NCI-H2227 treated with DMSO at 0.1 percent for 48 hours (cell line): ENCODE measurements around the gene TLR9.

Experiments used
- DNase-seq: peaks from one replicate; lab custom pipeline; 2025; lab: John Stamatoyannopoulos, UW

The TLR9 gene

DNA sequence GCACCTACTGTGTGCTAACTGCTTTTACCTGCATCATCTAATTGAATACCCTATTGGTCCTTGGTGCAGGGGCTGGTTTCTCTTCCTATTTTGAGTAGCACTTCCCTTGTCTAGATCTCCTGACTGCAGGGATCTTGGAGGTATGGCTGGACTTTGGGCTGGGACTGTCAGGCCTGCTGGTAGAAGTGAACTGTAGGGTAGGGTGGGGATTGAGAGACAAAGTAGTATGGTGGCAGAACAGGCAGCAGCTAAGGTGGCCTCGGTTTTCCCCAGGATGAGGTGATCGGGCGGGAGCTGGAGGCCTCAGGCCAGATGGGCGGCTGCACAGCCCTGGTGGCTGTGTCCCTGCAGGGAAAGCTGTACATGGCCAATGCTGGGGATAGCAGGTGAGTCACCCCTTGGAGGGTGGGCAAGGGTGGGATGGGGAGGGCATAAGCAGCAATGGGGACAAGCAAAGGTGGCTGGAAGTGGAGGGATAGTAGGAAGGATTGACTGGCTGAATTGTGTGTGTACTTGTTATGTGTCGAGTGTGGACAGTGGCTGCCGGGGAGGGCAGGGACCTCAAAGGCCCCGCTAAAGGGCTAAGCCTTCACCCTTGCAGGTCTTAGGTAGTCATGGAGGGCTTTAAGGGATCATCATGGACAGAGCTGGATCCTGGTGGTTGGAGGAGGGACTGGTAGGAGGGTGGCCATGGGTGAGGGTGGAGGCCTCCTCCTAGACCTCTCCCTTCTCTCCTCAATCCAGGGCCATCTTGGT lies 22.1 kb upstream of the TLR9 start:
- DNase-seq: no peak

DNA sequence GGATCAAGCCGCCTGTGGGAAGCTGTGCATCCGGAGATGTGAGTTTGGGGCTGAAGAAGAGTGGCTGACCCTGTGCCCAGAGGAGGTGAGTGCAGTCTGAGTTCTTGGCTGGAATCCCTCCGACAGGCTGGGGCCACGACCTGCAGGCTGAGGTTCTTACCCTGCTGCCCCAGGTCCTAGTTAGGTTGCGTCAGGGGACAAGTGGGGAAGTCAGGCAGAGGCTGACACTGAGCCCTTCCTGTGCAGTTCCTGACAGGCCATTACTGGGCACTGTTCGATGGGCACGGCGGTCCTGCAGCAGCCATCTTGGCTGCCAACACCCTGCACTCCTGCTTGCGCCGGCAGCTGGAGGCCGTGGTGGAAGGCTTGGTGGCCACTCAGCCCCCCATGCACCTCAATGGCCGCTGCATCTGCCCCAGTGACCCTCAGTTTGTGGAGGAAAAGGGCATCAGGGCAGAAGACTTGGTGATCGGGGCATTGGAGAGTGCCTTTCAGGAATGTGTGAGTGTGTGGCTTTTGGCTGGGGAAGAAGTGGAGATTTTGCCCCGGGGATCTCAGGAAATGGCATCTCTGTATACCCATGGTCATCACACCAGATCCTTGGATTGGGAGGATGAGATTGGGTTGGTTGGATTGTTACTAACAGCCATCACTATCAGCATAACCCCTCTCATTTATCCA lies 21.4 kb upstream of the TLR9 start:
- DNase-seq: no peak

DNA sequence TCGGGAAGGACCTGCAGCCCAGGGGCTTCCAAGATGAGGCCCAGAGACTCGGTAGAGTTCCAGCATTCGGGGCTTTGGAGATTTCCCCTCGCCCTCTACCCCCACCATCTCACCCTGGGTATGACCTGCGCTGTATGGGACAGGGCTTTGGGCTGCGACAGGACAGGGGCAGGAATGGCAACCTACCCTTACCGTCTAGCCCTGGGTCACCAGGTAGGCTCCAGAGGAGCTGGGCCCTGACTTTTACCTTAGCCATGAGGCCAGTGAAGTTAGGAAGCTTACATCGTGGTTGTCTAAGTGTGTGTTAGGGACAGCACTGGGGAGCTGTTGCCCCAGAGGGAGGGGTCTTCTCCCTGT lies 20.8 kb upstream of the TLR9 start:
- DNase-seq: no peak

DNA sequence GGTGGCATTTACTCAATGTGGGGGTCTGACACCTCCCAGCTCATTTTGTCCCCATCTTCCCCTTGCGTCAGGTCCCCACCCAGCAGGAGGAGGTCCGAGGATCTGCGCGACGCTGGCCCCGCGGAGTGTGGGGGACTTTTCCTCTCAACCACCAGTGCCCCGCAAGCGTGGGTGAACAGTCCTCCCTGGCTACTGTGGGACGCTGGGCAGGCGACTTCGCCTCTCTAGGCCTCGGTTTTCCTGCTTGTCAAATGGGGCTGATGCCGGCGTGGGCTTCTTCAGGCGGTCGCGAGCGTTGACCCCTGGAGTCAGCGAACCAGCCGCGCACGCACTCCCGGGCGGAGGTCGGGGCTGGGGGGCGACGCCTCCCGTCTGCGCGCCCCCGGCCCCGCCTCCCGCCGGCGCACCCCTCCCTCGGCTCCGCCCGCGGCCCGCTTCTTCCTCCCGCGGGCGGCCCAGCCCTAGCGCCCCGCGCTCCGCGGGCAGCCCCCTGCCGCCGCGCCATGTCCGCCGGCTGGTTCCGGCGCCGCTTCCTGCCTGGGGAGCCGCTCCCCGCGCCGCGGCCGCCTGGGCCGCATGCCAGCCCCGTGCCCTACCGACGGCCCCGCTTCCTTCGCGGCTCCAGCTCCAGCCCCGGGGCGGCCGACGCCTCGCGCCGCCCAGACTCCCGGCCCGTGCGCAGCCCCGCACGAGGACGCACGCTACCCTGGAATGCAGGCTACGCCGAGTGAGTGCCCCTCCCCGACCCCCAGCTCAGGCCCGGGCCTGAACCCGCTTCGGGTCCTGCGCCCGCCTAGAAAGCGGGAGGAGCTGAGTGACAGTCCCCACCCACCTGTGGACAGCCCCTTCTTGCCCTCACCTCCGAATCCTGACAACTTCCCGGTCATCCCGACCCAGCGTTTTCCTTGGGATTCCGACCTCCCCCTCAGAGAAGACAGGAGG lies 20.1 kb upstream of the TLR9 start, which contains the start of gene PPM1M:
Gene PPM1M, plus strand, starts transcription at position 438 of the 942 bp plus-strand sequence. Its CDS starts 66 bp downstream, at position 504.
- DNase-seq: no peak

DNA sequence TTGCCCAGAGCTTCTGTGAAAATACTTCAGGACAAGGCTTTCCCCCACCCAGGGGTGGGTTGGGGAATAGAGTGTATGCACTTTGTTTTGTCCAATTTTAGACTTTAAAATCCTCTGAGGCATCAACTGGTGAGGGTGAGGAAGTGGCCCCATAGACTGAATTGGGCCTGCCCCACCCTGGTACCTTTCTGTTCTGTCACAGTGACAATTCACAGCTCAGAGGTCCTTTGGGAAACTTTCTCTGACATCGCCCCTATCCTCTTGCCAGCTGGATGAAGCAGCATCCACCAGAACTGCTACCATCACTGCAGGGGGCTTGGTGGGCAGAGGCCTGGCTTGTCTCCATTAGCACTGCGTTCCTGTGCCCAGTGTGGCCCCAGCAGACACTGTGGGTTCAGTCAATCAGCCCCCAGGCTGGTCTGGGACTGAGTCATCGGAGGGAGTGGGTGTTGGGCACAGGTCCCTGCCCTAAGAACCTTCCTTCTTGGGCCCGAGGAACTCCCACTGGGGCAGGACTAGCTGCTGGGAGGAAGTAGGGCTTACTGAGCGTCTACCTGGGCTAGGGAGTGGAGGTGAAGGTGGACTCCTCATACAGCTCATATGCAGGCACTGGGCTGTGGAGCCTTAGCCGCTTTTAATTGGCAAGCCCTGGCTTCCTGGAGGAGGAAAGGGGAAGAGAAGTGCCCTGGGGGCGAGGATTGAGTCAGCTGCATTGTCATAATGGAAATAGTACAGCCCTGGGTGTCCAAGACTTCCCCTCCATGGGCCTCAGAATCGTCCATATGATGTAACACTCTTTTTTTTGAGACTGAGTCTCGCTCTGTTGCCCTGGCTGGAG lies 18.6 kb upstream of the TLR9 start:
- DNase-seq: no peak

DNA sequence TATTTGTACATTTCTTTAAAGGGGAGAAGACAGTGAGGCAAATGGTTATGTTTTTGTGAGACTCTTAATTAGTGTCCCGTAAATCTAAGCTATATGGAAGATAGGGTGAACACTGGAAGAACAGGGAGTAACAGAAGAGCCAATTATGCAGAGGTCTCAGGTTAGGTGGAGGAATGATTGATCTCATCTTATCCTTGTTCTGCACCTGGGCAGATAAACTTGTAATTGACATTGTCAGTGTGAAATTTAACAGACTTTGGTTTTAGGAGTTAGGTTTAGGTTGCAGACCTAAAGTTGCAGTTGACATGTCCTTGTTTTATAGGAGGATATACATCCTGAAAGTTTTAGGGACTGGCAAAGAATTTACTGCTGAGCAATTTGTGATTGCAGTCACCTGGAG lies 16.6 kb upstream of the TLR9 start:
- DNase-seq: no peak

DNA sequence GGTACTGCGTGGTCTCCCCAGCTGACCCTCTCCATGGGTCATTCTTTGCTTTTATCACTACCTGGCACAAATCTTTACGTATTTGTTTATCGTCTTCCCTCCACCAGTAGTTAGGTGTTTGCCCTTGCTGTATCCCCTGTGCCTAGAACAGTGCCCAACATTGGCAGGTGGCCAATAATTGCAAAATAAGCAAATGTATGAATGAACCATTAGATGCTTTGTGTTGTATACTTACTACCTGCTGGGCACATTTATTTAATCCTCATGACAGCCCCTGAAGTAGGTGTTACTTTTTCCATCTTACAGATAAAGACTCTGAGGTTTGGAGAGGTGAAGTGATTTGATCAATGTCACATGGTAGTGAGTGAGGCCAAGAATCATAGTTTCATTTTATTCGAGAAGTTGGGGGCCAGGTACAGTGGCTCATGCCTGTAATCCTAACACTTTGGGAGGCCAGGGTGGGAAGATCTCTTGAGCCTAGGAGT lies 15.5 kb upstream of the TLR9 start:
- no peak for DNase-seq

DNA sequence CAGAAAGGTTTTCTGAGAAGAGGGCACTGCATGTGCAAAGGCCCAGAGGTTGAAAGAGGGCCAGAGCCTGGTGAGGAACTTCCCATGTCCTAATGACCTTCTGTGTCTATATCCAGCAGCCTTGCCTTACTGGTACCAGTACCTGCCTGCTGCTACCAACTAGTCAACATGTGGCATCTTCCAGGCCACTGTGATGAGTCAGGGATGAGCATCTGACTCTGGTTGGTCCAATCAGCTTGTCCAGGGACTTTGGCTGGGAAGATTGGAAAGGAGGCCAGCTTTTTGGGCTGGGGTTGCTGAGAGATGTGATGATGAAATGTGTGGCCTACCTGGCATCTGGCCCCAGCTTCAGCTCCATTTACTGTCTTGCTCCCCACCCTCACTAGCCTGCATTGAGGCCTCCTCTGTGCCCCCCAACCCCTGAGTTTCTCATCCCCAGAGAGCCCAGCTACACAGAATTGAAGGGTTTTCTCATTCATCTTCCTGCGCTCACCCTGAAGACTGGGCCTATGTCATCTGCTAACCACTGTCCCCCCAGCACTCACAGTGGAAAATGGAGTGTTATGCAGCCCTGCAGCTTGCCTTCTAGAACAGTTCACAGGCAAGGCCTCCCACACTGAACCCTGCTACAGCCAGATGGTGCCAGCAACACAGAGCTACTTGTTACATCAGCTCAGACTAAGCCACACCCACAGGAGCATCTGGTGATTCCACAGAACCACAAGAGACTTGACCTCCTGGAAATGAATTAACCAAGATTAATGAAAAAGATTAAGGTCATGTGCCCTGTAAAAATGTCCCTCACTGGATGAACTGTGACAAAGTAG lies 14.8 kb upstream of the TLR9 start:
- DNase-seq: no peak

DNA sequence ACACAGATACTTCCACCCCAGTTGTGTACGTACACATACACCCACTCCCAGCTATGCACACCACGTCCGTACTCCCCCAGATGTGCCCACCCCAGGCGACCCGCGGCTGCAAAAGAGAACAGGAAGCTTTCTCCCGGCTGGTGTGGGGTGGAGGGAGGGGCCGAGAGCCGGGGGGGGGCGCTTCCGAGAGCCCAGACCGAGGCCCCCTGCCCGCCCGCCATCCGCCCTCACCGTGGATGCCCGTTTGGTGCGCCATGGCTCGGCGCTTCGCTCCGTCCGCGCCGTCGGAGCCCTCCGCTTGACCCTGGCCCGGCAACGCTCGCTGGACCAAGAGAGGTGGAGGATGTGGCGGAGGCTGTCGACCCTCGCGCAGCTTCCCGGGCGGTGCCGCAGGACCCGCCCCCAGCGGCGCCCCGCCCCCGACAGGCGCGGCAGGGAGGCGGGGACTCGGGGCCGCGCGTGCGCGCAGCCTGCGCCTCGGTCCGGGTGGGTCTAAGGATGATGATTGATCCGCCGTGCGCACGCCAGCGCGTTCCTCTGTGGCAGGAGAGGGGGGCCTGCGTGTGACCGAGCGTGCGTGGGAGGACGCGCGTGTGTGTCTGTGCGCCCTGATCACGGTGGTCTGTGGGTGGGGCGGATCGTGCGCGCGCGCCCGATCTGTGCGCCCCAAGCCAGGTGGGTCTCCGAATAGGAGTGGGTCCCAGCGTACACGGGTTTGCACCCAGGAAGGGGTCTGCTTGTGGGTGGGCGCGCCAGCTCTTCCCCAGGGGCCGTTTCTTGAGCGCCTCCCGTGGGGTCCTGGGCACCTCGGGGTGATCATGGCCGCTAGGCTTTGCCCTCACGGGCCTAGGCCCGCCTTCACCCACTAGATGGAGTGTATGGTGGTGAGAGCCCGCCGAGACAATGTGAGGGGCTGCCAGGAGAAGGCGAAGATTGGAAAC lies 13.6 kb upstream of the TLR9 start, which contains the start of gene TWF2:
Gene TWF2, minus strand, starts transcription at position 398 of the 941 bp plus-strand sequence. Its CDS starts 142 bp downstream, at position 256.
- peak; percentile 32 for DNase-seq

DNA sequence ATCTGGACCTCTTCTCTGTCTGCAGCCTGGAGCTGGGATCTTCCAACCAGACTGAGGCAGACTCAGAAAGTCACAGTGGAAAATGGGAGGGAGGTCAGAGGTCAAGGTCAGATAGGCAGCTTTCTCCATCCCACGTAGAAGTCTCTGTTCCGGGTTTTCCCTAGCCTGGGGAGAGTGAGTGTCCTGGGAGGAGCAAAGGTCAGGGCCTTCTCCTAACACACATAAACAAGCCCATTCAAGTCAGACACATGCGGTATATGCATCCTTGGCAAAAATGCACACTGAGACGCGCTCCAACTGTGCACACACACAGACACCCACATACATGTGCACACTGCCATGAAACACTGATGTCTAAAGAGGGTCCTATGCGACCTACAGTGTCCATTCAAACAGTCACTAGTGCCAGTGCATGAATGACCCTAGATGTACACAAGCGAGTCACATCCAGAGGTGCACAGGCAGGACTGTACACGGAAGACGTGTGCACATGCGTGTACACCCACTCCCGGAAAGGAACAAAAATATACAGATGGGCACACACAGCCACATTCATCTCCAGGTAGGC lies 12.8 kb upstream of the TLR9 start:
- no peak for DNase-seq

DNA sequence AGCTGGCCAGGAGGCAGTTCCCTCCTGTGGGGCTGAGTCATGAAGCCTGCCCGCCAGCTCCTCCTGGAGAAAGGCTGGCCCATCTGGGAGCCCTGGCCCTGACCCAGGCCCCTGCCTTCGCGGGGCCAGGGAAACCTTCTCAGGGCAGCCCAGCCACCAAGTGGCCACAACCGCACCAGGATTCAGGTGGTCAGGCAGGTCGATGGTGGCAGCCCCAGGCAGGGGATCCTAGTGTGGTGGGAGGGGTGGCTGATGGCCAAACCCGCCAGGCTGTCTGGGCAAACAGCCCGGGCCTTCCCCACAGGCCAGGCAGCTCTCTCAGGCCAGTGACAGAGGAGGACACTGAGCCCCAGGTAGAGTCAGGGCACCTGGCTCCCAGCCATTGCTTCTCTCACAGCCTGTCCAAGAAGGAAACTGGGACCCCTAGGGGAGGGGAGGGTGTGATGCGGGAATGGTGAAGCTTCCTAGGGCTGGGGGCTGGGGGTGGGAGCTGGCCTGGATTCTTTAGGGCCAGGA lies 12.3 kb upstream of the TLR9 start:
- DNase-seq: no peak

DNA sequence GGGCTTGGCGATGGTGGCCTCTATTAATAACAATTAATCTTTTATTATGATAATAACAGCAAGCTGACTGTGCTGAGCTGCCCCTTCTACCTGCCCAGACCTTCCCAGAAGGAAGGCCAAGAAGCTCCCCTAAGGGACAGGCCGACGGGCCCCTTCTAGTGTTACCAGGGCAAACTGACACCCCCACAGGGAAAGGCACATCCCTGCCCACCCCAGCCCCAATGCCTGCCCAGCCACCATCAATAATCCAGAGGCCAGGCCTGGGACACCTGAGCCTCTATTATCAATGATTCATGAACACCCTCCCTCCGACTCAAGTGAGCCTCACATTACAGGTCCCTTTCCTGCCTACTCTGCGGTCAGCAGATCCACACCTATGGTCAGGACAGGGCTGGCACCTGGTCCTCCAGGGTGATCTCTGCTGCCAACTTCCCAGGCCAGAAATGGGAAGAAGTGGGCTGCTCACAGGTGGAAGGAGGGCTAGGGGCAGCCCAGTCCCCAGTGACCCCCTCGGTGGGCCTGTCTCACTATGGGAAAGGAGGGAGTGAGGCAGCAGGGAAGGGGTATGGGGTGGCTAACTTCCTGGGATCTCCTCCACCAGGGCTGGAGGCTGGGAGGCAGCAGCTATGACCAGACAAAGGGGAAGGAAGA lies 11.7 kb upstream of the TLR9 start:
- no peak for DNase-seq

DNA sequence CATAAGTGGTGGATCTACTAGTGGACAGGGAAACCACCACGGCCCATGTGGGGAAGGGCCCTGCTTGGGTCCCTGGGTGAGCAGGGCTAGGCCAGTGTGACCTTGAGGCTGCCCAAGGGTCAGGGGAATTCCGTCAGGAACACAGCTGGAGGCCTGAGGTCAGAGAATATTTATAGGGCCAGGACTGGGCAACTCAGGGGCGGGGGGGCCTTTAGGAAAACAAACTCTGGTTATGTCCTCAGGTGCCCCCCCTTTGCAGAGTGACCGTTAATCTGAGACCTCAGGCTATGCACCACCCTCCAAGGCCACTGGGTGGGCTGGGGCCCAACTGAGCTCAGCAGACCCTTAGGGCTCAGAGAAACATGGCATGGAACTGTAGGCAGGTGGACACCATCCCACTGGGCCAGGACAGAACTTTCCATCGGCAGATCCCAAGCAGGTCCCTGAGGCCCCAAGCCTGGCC lies 11.0 kb upstream of the TLR9 start:
- no peak for DNase-seq

DNA sequence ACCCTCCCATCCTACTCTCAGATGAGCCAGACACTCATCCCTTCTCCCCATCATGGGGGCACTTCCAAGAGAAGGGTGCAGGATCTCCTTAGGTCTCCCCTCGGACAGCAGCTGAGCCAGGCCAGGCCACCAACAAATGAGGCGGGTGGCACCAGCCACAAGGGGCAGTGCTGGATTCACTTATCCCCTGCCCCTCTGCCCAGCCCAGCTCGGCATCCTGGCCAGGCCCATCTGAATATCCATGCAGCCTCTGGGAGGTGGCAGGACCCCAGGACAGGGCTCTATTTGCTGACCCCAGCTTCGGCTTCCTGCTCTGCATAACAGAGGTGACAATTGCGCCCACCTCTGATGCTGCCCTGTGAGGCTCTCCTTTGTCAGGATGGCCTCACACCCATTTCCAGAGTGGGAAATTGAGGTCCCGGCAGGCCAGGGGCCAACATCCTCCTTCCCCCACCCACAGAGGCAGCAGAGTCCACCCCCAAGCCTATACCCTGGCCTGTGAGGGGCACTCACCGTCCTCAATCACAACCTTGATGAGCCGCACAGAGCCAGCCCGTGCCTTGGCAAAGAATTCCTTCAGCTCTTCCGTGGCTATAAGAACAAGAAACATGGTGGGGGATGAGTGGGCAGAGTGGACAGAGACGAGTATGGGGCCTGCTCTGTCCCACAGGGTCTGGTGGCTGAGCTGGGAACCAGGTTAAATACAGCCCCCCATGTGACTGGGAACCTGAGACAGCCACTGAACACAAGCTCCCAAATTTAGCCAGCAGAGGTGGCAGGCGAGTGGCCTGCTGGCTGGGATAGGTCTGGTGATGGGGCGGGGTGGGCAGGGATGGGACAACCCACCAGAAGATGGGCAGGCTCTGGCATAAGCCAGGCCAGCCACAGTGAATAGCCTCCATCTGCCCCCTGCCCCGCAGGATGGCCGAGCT lies 9.3 kb upstream of the TLR9 start:
- no peak for DNase-seq

DNA sequence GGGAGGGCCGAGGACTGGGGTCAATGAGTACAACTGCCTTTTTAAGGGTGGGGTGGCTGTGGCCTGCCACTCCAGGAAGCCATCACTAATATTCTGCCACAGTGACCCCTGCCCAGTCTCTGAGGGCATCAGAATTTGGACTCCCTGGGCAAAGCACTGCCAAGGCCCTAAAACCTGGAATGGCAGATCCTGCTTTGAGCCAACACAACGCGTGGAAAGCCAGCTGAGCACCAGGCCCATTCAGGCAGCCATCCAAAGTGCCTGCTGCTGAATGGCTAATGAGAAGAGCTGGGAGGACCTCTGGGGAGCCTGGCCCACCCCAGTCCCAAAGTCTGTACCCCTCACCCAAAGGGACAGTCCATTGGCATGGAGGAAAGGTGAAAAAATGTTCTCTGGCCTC lies 8.5 kb upstream of the TLR9 start:
- DNase-seq: no peak

DNA sequence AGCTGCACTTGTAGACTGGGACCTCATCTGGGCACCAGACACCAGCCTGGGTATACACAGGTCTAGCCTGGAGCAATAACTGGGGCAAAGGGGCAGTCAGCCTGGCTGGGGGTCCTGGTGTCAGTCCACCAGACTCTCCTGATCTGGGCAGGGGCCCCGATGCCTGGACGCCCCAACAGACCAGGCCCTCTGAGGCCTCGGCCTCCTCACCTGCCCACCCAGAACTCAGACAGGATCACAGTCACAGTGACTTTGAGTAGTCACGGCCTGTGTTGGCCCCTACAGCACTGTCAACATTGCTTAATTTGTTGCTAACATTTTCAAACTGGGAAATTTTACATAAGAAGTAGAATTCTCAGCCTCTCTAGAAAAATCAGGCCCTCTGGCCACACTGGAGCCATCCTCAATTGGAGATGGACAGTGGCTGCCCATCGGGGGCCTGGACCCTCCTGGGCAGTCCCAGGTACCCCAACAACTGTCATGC lies 7.7 kb upstream of the TLR9 start:
- no peak for DNase-seq
